ENCODE results near the gene NPHS2.

Gene NPHS2

GRCh38 chr1:179591253-179591591 lies 15.5 kb upstream of the NPHS2 start:
- CTCF ChIA-PET: interaction anchor here (0.8 to 1.0 kb wide), 2 partner anchors 38 to 224 kb away, joined by 3 read pairs; no protein-coding TSS in a partner anchor
- no peak for TF ChIP-seq CTCF (IDR thresholded peaks at IDR 0.05; ENCODE audit: control extremely low read depth, extremely low read depth, low read depth, missing control alignments)
- DNase-seq (ENCODE audit: extremely low spot score): no peak
- POLR2A ChIA-PET: no interaction called here

- POLR2A ChIA-PET: no interaction called here
- DNase-seq (ENCODE audit: extremely low spot score): no peak
- CTCF ChIA-PET: interaction anchor here (1.0 to 1.3 kb wide), 2 partner anchors 11 to 224 kb away, joined by 3 read pairs; no protein-coding TSS in a partner anchor
- no peak for TF ChIP-seq CTCF (IDR thresholded peaks at IDR 0.05; ENCODE audit: control extremely low read depth, extremely low read depth, low read depth, missing control alignments)
These were observed 14.9 kb upstream of the NPHS2 start for GRCh38 chr1:179590671-179591070.

GRCh38 chr1:179589509-179589908 lies 13.8 kb upstream of the NPHS2 start:
- DNase-seq (ENCODE audit: extremely low spot score): no peak
- TF ChIP-seq CTCF (IDR thresholded peaks at IDR 0.05; ENCODE audit: control extremely low read depth, extremely low read depth, low read depth, missing control alignments): no peak
- ChIA-PET CTCF (interaction anchor here (1.3 kb wide), 1 partner anchor 10 kb away, joined by 3 read pairs; no protein-coding TSS in a partner anchor), POLR2A (no interaction called here)

GRCh38 chr1:179588425-179589024 lies 12.8 kb upstream of the NPHS2 start:
- DNase-seq (ENCODE audit: extremely low spot score): no peak
- no peak for TF ChIP-seq CTCF (IDR thresholded peaks at IDR 0.05; ENCODE audit: control extremely low read depth, extremely low read depth, low read depth, missing control alignments)
- ChIA-PET POLR2A (no interaction called here), CTCF (no interaction called here)

- no peak for DNase-seq (ENCODE audit: extremely low spot score)
- POLR2A ChIA-PET: no interaction called here
- TF ChIP-seq CTCF (IDR thresholded peaks at IDR 0.05; ENCODE audit: control extremely low read depth, extremely low read depth, low read depth, missing control alignments): no peak
- CTCF ChIA-PET: no interaction called here
These were observed 11.6 kb upstream of the NPHS2 start for GRCh38 chr1:179587336-179587735.

- ChIA-PET CTCF (no interaction called here), POLR2A (no interaction called here)
- DNase-seq (ENCODE audit: extremely low spot score): no peak
- TF ChIP-seq CTCF (IDR thresholded peaks at IDR 0.05; ENCODE audit: control extremely low read depth, extremely low read depth, low read depth, missing control alignments): no peak
These were observed 10.5 kb upstream of the NPHS2 start for GRCh38 chr1:179586107-179586823.

Measured in GM10248 (cell line).